HepG2 (cell line): ENCODE results near the gene GP9. TPM values are rescaled to one million over a fixed set of nuclear protein-coding genes. Genes with fewer than 3 reads are reported as not detected.

Source experiments
- ATAC-seq: fragments of 200-7000 bp; cut with Tn5 transposase; 3 replicates; pipeline ENCODE4 v1.9.1; 2020; ENCODE audit warnings: mild to moderate bottlenecking, moderate library complexity
- BruUV-seq: library from RNA; stranded (reverse); fragments of 400-500 nt; replicated peaks from 2 replicates; lab custom pipeline; 2021; lab: Mats Ljungman, UMichigan
- CTCF ChIA-PET: fragments of 300-600 bp; formaldehyde crosslinking; extraction: SDS; loops from one replicate; lab custom pipeline; 2021; ENCODE audit warnings: low total read pairs, inconsistent platforms, low intra/inter-chr PET ratio; lab: Yijun Ruan, JAX
- POLR2A ChIA-PET: fragments of 350-600 bp; sonication (Branson Sonifier 250); formaldehyde crosslinking; loops from one replicate; lab custom pipeline; 2020; ENCODE audit warnings: antibody characterized with exemption, inconsistent platforms; lab: Yijun Ruan, JAX
- DNase-seq: peaks from one replicate; pipeline ENCODE4 v3.0.0-alpha.2; 2015; ENCODE audit warnings: low spot score
- FAIRE-seq: peaks from 3 replicates; lab custom pipeline; 2011; peaks lifted over from hg19 to GRCh38; lab: Jason Lieb, UNC
- H2AFZ ChIP-seq: one replicate; pipeline ENCODE4 v1.6.1; 2011; ENCODE audit warnings: low read length, inconsistent platforms
- H3K27ac ChIP-seq: fragments of 300-600 bp; 3 replicates; pipeline ENCODE4 v1.8.0; 2011; ENCODE audit warnings: mixed run types, mild to moderate bottlenecking, mixed read lengths, low read length, inconsistent platforms; ENCODE audit not compliant: insufficient read depth; ENCODE audit errors: extremely low read length
- H3K27me3 ChIP-seq, 2 experiments: fragments of 200-600 bp in 1 of 2; 2 replicates in 1 of 2; 3 replicates in 1 of 2; pipeline versions ENCODE4 v1.6.0 to v1.8.0; 2011; ENCODE audit warnings: low read length in 2 of 2, mild to moderate bottlenecking in 2 of 2, moderate library complexity in 2 of 2, inconsistent platforms in 1 of 2; ENCODE audit not compliant: insufficient read depth in 2 of 2, control insufficient read depth in 1 of 2
- H3K36me3 ChIP-seq, 2 experiments: fragments of 200-600 bp in 1 of 2; replicated peaks in 1 of 2; 2 replicates in 1 of 2; 3 replicates in 1 of 2; pipeline versions ENCODE4 v1.5.1 to v1.8.0; 2011; ENCODE audit warnings: low read length in 2 of 2, inconsistent platforms in 1 of 2; ENCODE audit not compliant: insufficient read depth in 2 of 2, control insufficient read depth in 1 of 2
- H3K4me1 ChIP-seq: 2 replicates; pipeline ENCODE4 v1.5.1; 2012; ENCODE audit warnings: low read length, inconsistent platforms; ENCODE audit not compliant: insufficient read depth
- H3K4me2 ChIP-seq: 2 replicates; pipeline ENCODE4 v1.6.0; 2011; ENCODE audit warnings: low read depth, low read length, inconsistent platforms
- H3K4me3 ChIP-seq, 3 experiments: fragments of 200-600 bp in 1 of 3; sonication (generic), shearing (Covaris generic) in 1 of 3; replicated peaks in 1 of 3; 2 replicates each; pipeline ENCODE4 v1.5.1; 2011 to 2016; ENCODE audit warnings: low read length in 3 of 3, inconsistent platforms in 2 of 3, low read depth in 2 of 3, mild to moderate bottlenecking in 2 of 3, control low read depth in 1 of 3, mixed read lengths in 1 of 3; ENCODE audit not compliant: insufficient read depth in 1 of 3
- H3K79me2 ChIP-seq: one replicate; pipeline ENCODE4 v1.6.1; 2011; ENCODE audit warnings: low read length, inconsistent platforms; ENCODE audit not compliant: insufficient read depth
- H3K9ac ChIP-seq: 2 replicates; pipeline ENCODE4 v1.6.0; 2011; ENCODE audit warnings: mild to moderate bottlenecking, low read depth, low read length, inconsistent platforms; ENCODE audit not compliant: insufficient read depth
- H3K9me3 ChIP-seq: 2 replicates; pipeline ENCODE4 v1.5.1; 2012; ENCODE audit warnings: mild to moderate bottlenecking, low read length
- H4K20me1 ChIP-seq: 2 replicates; pipeline ENCODE4 v1.6.0; 2011; ENCODE audit warnings: inconsistent platforms, mild to moderate bottlenecking, low read length, moderate library complexity; ENCODE audit not compliant: insufficient read depth
- HOXA3 ChIP-seq: sonication (generic); formaldehyde crosslinking; IDR thresholded peaks from 2 replicates; pipeline ENCODE4 v1.5.0; 2020; ENCODE audit warnings: missing genetic modification reagents
- NCOR1 ChIP-seq: fragments of 200-600 bp; sonication (generic); IDR thresholded peaks from 2 replicates; pipeline ENCODE4 v1.7.0; 2017; ENCODE audit warnings: antibody characterized with exemption, low read length, borderline replicate concordance
- PAWR ChIP-seq: sonication (generic); formaldehyde crosslinking; IDR thresholded peaks from 2 replicates; pipeline ENCODE4 v1.4.0; 2020; ENCODE audit warnings: missing genetic modification reagents, mild to moderate bottlenecking, borderline replicate concordance
- PHF21A ChIP-seq: sonication (generic); formaldehyde crosslinking; IDR thresholded peaks from 2 replicates; pipeline ENCODE4 v1.5.0; 2020; ENCODE audit warnings: mild to moderate bottlenecking, missing genetic modification reagents
- U2AF1 ChIP-seq: fragments of 200-400 bp; formaldehyde crosslinking; optimal IDR thresholded peaks from 2 replicates; pipeline ENCODE3; 2017; ENCODE audit warnings: mild to moderate bottlenecking, low read depth, low read length
- WGBS: methylation state at CpG from one replicate; pipeline ENCODE4 v1.1.6; 2017; ENCODE audit warnings: low lambda C conversion rate; 5-methylcytosine and 5-hydroxymethylcytosine counted together
- in situ Hi-C: cut with HindIII; loops from 2 replicates; pipeline ENCODE4 v1.10.0; 2017; ENCODE audit warnings: low pct_unique_long_range_greater_than_20kb; ENCODE audit not compliant: extremely low pct_ligation_motif_present
- intact Hi-C: fragments of 100-400 bp; cut with micrococcal nuclease; formaldehyde crosslinking; loops from one replicate; pipeline ENCODE4 v1.10.0; 2022; ENCODE audit not compliant: unreplicated experiment
- polyA plus RNA-seq, 8 experiments: library from polyadenylated mRNA; depleted of rRNA in 3 of 8; stranded (reverse) in 7 of 8; unstranded in 1 of 8; fragments of >200 nt; fragmentation: Illumina TruSeq in 4 of 8; extraction: Trizol in 4 of 8; gene quantifications; 2 replicates each; pipeline versions ENCODE4 v1.2.1 to v1.2.3, GENCODE V29; 2011 to 2016; ENCODE audit warnings: low read depth in 4 of 8, missing spikeins in 1 of 8, mixed read lengths in 1 of 8; ENCODE audit not compliant: insufficient read depth in 1 of 8
- total RNA-seq, 5 experiments: library from RNA; depleted of rRNA; stranded (reverse); fragments of >200 nt; fragmentation: Illumina TruSeq; extraction: Trizol; gene quantifications; 2 replicates each; pipeline ENCODE4 v1.2.3, GENCODE V29; 2016; ENCODE audit warnings: low read depth in 1 of 5
- TF ChIP-seq, protein P1 (sequence below): sonication (generic); formaldehyde crosslinking; IDR thresholded peaks from 2 replicates; pipeline ENCODE4 v1.4.0; 2020; ENCODE audit warnings: mild to moderate bottlenecking, missing genetic modification reagents

GP9 gene
- total and polyA plus RNA-seq, 2 of the 13 experiments (the other 11 are each of a cell fraction or from before 2014, with no cell fraction given), result not detected

GRCh38 chr3:129078510-129078909 is 17.9 kb downstream of the GP9 start (continued):
- no peak for TF ChIP-seq U2AF1
- TF ChIP-seq, all 625 proteins: peak for 0

DNA sequence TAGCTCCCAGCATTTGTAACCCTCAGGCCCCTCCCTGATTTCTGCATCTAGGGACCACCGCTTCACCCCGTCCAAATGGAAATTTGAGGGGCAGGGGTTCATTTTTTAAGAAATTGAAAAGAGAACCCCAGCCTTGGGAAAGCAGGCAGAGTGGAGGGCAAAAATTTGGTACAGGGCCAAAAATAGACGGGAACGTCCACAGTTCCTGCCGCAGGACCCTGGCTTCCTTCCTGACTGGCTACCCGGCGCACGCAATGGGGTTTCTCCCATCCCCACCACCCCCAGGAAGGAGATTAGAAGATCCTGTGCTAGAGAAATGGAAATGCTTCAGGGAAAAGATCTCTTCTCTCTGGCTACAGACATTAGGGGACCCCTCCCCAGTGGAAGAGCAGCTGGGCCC is 20.9 kb downstream of the GP9 start:
- ChIA-PET POLR2A (no interaction called here), CTCF (no interaction called here)
- Histone ChIP-seq H2AFZ (no peak overlapping the region), H3K4me2 (no peak overlapping the region), H3K36me3 (no peaks in the 10 kb centered on the region), H4K20me1 (no peaks in the 10 kb centered on the region), H3K4me1 (peaks cover 34% of the 10 kb centered on the region), H3K9me3 (no peaks in the 10 kb centered on the region), H3K4me3 (no peak overlapping the region), H3K79me2 (no peaks in the 10 kb centered on the region), H3K27me3 (no peaks in the 10 kb centered on the region; a peak in 1 of 5 replicates), H3K27ac (no peak overlapping the region), H3K9ac (no peak overlapping the region)
- no TSS peak for BruUV-seq
- DNase-seq (no peak), FAIRE-seq (no peak), ATAC-seq (no peak)
- in situ Hi-C loops (loop anchor here (10.0 kb wide), 1 partner anchor 107 kb away; no protein-coding TSS in a partner anchor), intact Hi-C loops (loop anchor here (5.0 kb wide), 1 partner anchor 109 kb away; no protein-coding TSS in a partner anchor)
- TF ChIP-seq NCOR1 (no peak), PHF21A (no peak)
- WGBS, result 69% methylated on average over 8 of the region's 8 CpGs

DNA sequence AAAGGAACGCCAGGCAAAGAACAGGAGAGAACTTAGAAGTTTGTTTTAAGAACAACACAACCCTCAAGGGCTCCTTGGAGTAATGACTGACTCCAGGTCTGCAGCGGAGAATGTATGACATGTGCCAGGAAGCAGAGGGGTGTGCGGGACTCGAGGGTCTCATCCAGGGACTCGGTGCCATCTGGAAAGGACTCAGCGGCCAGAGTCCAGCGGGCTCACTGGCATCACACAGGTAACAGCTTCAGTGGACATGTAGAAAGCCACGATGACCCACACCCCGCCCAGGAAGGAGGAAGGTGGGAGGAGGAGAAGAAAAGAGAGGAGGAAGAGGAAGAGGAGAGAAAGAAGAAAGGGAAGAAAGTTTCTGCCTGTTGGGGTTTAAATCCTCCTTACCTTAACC is 21.4 kb downstream of the GP9 start:
- 44% methylated on average over 9 of the region's 9 CpGs for WGBS
- peaks cover 35% of the 10 kb centered on the region for H3K4me1 ChIP-seq
- TF ChIP-seq, protein P1, sequence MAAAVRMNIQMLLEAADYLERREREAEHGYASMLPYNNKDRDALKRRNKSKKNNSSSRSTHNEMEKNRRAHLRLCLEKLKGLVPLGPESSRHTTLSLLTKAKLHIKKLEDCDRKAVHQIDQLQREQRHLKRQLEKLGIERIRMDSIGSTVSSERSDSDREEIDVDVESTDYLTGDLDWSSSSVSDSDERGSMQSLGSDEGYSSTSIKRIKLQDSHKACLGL (CRISPR knock-in tag), result no peak
- TF ChIP-seq HOXA3 (CRISPR knock-in tag) (no peak), PAWR (no peak)
- no peak overlapping the region for H3K4me2 ChIP-seq
- no peak for DNase-seq
- intact Hi-C loops, result loop anchor here (5.0 kb wide), 1 partner anchor 110 kb away; no protein-coding TSS in a partner anchor
- no peak overlapping the region for H2AFZ ChIP-seq
- BruUV-seq, result no TSS peak
- ChIA-PET POLR2A (no interaction called here), CTCF (no interaction called here)
- FAIRE-seq, result no peak
- no peak overlapping the region for H3K9ac ChIP-seq
- H3K4me3 ChIP-seq, result no peak overlapping the region
- in situ Hi-C loops, result loop anchor here (10.0 kb wide), 1 partner anchor 107 kb away; no protein-coding TSS in a partner anchor
- no peaks in the 10 kb centered on the region for H3K79me2 ChIP-seq
- H3K36me3 ChIP-seq, result no peaks in the 10 kb centered on the region
- no peak overlapping the region for H3K27ac ChIP-seq
- ATAC-seq, result no peak
- H3K9me3 ChIP-seq, result no peaks in the 10 kb centered on the region
- H4K20me1 ChIP-seq, result no peaks in the 10 kb centered on the region
- no peaks in the 10 kb centered on the region; a peak in 1 of 5 replicates for H3K27me3 ChIP-seq
